ENCODE data around the gene GOT1. TPM values are rescaled to one million over a fixed set of nuclear protein-coding genes. Genes with fewer than 3 reads are reported as not detected.

The GOT1 gene
- total RNA-seq, 2 experiments from 2014 or later: 3.5 to 5.7 TPM

GRCh38 chr10:99422529-99423096 lies 7.8 kb downstream of the GOT1 start:
- ChIA-PET CTCF (no interaction called here), POLR2A (interaction anchor here (0.6 kb wide), 1 partner anchor 32 kb away, joined by 3 read pairs; no protein-coding TSS in a partner anchor)
- no peaks in the 10 kb centered on the region for H3K4me1 ChIP-seq (ENCODE audit: insufficient read depth, low read length)
- H3K27ac ChIP-seq (ENCODE audit: low read depth in 1 of 2, low read length in 2 of 2): no peak overlapping the region
- H3K9me3 ChIP-seq (ENCODE audit: control insufficient read depth in 1 of 2, insufficient read depth in 1 of 2, low read length in 2 of 2): no peaks in the 10 kb centered on the region
- Mint-ChIP-seq H3K36me3 (ENCODE audit: low read depth) (peaks cover 76% of the 10 kb centered on the region), H3K27me3 (no peaks in the 10 kb centered on the region), H3K9me3 (no peaks in the 10 kb centered on the region), H3K4me1 (ENCODE audit: low read depth) (no peaks in the 10 kb centered on the region), H3K27ac (no peak overlapping the region), H3K4me3 (no peak overlapping the region)
- no peak for TF ChIP-seq CTCF (IDR thresholded peaks at IDR 0.05)
- no peaks in the 10 kb centered on the region for H3K27me3 ChIP-seq (ENCODE audit: control insufficient read depth in 1 of 2, insufficient read depth in 2 of 2, low read length in 2 of 2)
- ATAC-seq (ENCODE audit: poor library complexity): no peak
- intact Hi-C loops (cut with DNase I, micrococcal nuclease): loop anchor here in 1 of 2 experiments (10.0 kb wide), 3 partner anchors 592 to 1928 kb away; partner anchors contain the start of genes ERLIN1, MMS19 and UBTD1
- H3K4me3 ChIP-seq (ENCODE audit: low read length): no peak overlapping the region
- H3K36me3 ChIP-seq (ENCODE audit: insufficient read depth, low read length): peaks cover 23% of the 10 kb centered on the region
- DNase-seq: no peak

- Mint-ChIP-seq H3K27ac (no peak overlapping the region), H3K27me3 (no peaks in the 10 kb centered on the region), H3K4me3 (no peak overlapping the region), H3K4me1 (ENCODE audit: low read depth) (no peaks in the 10 kb centered on the region), H3K36me3 (ENCODE audit: low read depth) (peaks cover 84% of the 10 kb centered on the region), H3K9me3 (no peaks in the 10 kb centered on the region)
- H3K27ac ChIP-seq (ENCODE audit: low read depth in 1 of 2, low read length in 2 of 2): no peak overlapping the region
- H3K9me3 ChIP-seq (ENCODE audit: control insufficient read depth in 1 of 2, insufficient read depth in 1 of 2, low read length in 2 of 2): no peaks in the 10 kb centered on the region
- no peaks in the 10 kb centered on the region for H3K27me3 ChIP-seq (ENCODE audit: control insufficient read depth in 1 of 2, insufficient read depth in 2 of 2, low read length in 2 of 2)
- POLR2A ChIA-PET: no interaction called here
- DNase-seq (no peak), ATAC-seq (ENCODE audit: poor library complexity) (no peak)
- no peaks in the 10 kb centered on the region for H3K4me1 ChIP-seq (ENCODE audit: insufficient read depth, low read length)
- intact Hi-C loops (cut with DNase I, micrococcal nuclease): loop anchor here in 1 of 2 experiments (10.0 kb wide), 3 partner anchors 594 to 1926 kb away; partner anchors contain the start of genes ERLIN1, MMS19 and UBTD1
- no peak for TF ChIP-seq CTCF (IDR thresholded peaks at IDR 0.05)
- CTCF ChIA-PET: no interaction called here
- no peak overlapping the region for H3K4me3 ChIP-seq (ENCODE audit: low read length)
- H3K36me3 ChIP-seq (ENCODE audit: insufficient read depth, low read length): peaks cover 23% of the 10 kb centered on the region
These were observed 9.1 kb downstream of the GOT1 start for GRCh38 chr10:99421233-99421739.

GRCh38 chr10:99419688-99420087 lies 10.7 kb downstream of the GOT1 start:
- DNase-seq (no peak), ATAC-seq (ENCODE audit: poor library complexity) (no peak)
- no peak overlapping the region for H3K27ac ChIP-seq (ENCODE audit: low read depth in 1 of 2, low read length in 2 of 2)
- H3K4me3 ChIP-seq (ENCODE audit: low read length): no peak overlapping the region
- H3K27me3 ChIP-seq (ENCODE audit: control insufficient read depth in 1 of 2, insufficient read depth in 2 of 2, low read length in 2 of 2): no peaks in the 10 kb centered on the region
- POLR2A ChIA-PET: interaction anchor here (0.7 kb wide), 1 partner anchor 11 kb away, joined by 3 read pairs; no protein-coding TSS in a partner anchor
- CTCF ChIA-PET: no interaction called here
- Mint-ChIP-seq H3K4me3 (no peak overlapping the region), H3K27ac (no peak overlapping the region), H3K36me3 (ENCODE audit: low read depth) (peaks cover 85% of the 10 kb centered on the region), H3K4me1 (ENCODE audit: low read depth) (no peaks in the 10 kb centered on the region), H3K27me3 (no peaks in the 10 kb centered on the region), H3K9me3 (no peaks in the 10 kb centered on the region)
- H3K4me1 ChIP-seq (ENCODE audit: insufficient read depth, low read length): no peaks in the 10 kb centered on the region
- no peaks in the 10 kb centered on the region for H3K9me3 ChIP-seq (ENCODE audit: control insufficient read depth in 1 of 2, insufficient read depth in 1 of 2, low read length in 2 of 2)
- no peak for TF ChIP-seq CTCF (IDR thresholded peaks at IDR 0.05)
- intact Hi-C loops (cut with DNase I, micrococcal nuclease): loop anchor here in 1 of 2 experiments (10.0 kb wide), 3 partner anchors 595 to 1925 kb away; partner anchors contain the start of genes ERLIN1, MMS19 and UBTD1
- peaks cover 23% of the 10 kb centered on the region for H3K36me3 ChIP-seq (ENCODE audit: insufficient read depth, low read length)
